COLO668 (cell line): Measurements from ENCODE around the gene TNNT2.

ENCODE experiments used
- DNase-seq: peaks from one replicate; lab custom pipeline; 2025; ENCODE audit not compliant: unreplicated experiment; lab: John Stamatoyannopoulos, UW

TNNT2 gene

GRCh38 chr1:201404055-201404454, 26.6 kb upstream of the TNNT2 start:
- no peak for DNase-seq

DNA sequence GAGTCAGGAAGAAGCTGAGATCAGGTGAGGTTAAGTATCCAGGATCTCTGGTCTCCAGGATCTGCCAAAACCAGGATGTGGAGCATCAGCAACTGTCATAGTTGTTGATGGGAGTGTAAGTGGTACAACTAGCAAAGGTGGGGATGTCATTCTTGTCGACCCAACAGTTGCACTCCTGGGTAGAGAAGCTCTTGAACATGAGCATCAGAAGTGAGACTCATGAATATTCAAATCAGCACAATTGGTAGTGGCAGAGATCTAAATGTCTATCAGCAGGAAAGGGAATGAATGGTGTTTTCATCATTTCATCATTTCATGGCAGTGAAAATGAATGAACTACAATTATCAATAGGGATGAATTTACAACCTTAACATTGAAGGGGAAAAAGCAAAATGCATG, 25.9 kb upstream of the TNNT2 start:
- DNase-seq: no peak

GRCh38 chr1:201401700-201402099, 24.2 kb upstream of the TNNT2 start:
- DNase-seq: no peak

GRCh38 chr1:201400852-201401230, 23.4 kb upstream of the TNNT2 start:
- no peak for DNase-seq

DNA sequence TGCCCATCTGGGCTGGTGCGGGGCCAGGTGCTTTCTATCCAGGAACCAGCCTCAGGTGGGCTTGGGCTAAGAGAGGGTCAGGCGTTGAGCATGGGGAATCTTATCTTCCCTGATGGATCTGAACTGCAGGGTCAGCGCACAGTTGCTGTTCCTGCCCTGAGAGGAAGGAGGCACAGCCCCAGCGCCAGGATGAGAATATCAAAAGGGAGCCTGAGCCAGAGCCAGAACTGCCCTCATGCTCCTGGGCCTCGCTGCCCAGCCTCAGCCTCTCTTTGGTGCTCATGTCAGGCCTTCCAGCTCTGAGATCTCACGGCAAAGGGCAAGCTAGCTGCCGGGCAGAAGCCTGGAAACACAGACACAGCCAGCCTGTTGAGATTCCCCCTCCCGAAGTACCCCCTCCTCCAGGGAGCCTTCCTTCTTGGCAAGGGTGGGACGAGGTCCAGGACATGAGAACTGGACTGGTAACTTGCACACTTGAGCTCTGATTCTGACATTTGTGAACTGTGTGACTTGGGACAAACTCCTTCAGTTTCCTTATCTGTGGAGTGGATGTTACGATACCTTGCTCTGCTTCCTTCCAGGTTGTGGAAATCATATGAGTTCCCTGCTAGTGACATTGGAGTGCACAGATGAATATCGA, 22.9 kb upstream of the TNNT2 start:
- DNase-seq: no peak

DNA sequence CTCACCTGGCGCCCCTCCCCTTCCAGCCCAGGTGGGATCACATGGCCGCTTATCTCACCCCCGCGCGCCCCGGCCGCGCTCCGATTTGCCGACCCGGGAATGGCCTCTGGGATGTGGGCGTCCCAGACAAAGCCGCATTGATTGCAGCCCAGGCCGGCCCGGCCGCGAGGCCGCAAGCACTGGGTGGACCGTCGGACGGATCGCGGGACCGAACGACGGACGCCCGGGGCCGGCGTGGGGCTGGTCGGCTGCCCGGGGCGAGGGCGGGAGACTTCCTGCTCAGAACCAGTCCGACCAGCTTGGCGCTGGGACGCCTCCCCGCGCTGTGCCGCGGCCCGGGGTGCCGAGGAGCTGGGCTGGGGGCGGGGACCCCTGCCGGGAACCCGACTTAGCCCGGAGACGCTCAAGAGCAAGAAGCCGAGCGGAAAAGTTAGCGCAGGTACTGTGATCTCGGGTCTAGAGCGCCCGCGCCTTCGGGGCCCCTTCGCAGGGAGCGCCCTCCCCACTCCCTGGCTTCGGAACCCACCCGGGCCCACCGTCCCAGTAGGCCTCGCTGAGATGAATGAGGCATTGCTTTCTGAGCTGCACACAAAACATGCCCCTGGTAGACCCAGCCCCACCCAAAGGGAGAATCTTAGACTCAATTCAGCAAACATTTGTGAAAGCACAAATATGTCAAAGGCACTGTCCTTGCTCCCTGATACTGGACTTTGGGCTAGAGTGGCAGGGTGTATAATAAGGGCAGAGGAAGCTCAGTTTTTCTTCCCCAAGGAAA, 22.1 kb upstream of the TNNT2 start:
- peak; percentile 87 for DNase-seq

DNA sequence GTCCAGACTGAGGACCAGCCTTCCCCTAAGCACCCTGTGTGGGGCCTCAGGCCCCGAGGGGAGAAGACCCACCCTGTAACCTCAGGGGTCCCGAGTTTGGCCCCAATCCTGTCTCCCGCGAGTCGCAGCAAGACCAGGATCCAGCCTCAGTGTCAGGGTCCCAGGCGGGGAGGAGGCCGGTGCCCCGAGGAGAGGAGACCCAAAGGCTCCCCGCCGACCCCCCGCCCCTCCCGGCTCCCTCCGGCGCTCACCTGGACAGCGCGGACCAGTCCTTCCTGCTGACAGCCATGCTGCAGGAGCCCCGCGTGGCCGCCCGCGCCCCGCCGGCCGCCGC, 21.5 kb upstream of the TNNT2 start, which contains the start of gene LAD1:
Gene LAD1, minus strand, starts transcription at position 307 of the 334 bp plus-strand sequence. Its CDS starts 18 bp downstream, at position 289.
- no peak for DNase-seq

- DNase-seq: peak; percentile 22
Observed at GRCh38 chr1:201397675-201398074, 20.2 kb upstream of the TNNT2 start.

GRCh38 chr1:201396861-201397464, 19.5 kb upstream of the TNNT2 start:
- peak; percentile 93 for DNase-seq

GRCh38 chr1:201395936-201396335, 18.5 kb upstream of the TNNT2 start:
- peak; percentile 20 for DNase-seq

DNA sequence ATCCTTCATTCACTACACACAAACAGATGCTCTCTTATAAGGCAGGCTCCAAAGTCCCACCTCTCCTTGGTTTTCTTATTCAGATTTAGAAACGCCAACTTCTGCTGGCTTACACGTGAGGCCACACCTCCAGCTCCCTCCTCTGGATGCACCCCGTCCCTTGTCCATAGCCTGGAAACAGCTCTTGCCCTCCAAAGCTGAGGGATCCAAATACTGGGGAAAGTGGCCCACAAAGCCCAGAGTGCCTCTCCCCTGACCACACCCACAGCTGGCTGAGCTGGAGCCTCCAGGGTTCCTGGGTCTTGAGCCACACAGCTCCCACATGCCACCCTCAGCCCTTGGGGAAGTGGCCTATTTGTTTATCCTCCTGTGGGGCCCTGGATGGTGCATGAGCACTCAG, 17.1 kb upstream of the TNNT2 start:
- DNase-seq: no peak

DNA sequence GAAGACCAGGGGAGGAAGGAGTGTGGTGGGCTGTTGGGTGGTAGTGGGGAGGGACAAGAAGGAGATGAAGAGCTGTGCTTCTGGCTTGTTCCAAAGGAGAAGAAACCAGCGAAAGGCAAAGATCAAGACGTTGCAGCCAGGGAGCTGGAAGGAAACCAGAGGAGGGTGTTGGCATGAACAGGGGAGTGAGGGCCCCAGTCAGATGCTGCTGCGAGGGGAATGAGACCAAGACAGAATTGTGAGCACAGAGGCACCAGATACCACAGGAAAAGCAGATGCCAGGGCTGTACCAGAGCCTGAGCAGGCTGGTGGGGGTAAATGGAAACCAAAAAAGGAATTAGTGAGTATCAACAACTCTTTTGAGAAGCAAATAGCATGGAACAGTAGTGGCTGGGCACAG, 15.6 kb upstream of the TNNT2 start:
- DNase-seq: no peak

DNA sequence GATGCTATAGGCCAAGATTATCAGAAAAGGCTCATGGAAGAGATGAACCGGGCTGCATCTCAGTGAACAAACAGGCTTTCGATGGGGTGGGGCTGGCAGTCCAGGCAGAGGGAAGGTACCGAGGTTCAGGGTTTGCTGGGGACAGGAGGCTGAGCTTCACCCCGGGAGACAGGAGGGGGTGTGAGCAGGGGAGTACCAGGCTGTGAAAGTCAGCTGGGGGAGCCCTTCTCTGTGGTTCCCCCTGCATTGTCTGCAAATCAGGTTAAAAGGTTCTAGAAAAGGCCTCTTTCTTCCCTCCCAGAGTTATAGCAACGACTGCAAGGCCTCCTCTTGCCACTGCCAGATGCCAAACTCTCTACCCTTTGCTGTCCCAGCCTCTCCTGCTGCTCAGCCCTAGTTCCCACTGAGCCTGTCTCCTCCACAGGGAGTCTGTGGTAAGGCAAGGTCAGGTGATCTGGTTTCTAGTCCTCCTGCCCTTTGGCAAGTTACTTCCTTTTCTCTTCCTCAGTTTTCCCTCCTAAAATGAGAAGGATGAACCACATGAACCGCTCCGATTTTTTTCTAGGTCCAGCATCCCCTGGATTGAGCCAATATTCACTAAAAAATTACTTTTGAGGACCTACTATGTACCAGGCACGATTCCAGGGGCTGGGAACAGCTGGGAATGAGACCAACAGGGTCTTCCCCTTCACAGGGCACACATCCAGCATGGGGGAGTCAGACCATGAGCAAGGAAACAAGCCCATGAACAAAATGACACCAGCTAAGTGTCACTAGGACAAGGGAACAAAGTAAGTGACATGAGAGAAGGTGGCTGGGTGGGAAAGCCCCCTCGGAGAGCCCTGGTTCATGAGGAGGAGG, 14.4 kb upstream of the TNNT2 start:
- no peak for DNase-seq

DNA sequence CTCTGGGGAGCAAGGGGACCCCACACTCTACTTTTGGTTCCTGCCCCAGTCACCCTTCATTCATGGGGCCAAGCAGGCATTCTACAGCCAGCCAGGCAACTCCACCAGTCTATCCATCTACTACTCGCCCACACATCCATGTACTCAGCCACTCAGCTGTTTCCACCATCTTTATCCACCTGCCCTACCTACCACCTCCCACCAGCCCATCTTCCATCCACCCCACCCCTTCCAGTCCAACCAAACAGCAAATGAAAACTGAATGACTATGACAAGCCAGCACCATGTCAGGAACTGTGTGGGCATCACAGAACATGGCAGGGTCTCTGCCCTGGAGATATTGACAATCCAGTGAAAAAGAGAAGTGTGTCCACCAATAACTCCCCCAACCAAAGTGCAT, 13.7 kb upstream of the TNNT2 start:
- no peak for DNase-seq

- DNase-seq: no peak
Observed at GRCh38 chr1:201389051-201389450, 11.6 kb upstream of the TNNT2 start.

DNA sequence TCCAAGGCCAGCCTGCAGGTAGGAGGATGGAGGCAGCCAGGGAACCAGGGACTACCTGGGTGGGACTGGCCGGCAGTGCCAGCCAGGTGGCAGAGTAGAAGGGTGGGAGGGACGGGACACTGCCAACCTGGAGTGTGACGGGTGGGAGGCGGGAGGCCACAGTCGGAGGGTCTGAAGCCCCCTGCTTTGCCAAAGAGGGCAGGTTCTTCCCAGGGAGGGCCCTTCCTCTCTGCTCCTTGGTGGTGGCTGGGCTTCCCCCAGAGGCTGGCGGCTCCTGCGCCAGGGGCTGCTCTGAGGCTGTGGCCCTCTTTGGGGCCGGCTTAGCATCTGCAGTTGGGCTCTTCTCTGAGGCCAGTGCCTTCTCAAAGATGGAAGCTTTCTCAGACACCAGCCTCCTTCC, 8.7 kb upstream of the TNNT2 start:
- DNase-seq: no peak

DNA sequence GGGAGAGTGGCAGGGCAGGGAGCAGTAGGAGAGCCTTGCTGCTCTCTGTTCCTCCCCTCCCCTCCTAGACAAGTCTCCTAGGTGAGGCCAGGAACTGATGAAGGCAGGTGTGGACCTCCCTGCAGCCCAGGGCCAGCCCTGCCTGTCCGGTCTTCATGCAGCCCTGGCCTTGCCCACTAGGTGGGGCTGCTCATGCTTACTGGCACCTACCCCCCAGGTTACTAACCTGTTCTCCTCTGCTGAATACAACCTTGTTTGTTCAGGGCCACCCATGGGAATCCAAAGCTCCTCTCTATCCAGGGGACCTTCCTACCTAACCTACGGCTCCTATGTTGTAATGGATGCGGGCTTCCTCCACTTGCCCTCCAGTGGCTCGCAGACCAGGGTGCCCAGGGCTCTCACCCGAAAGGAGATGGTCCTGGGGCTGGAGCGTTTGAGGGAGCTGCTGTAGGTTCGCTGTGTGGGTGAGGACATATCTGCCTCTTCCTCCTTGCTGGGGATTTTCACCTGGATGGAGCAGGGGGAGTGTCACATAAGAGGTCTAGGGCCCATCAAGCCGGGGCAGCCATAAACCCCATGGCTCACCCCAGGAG, 7.9 kb upstream of the TNNT2 start:
- DNase-seq: peak; percentile 86

DNA sequence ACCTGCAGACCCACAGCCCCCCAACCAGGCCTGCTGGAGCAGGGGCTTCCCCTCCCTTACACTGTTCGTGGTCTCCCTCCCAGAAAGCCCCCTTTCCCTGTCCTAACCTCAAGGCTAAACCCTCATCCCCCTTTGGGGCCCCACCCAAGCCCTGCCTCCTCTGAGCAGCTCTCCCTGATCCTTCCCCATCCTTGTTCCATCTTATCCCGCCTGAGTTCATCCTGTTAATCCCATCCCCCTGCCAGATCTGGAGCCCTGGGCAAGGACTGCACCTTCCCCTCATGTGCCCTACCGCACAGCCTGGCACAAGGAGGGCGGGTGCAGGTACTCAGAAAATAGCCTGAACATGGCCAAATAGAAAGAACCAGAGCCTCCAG, 6.9 kb upstream of the TNNT2 start:
- DNase-seq: no peak

GRCh38 chr1:201383647-201384405, 6.3 kb upstream of the TNNT2 start:
- peak; percentile 81 for DNase-seq

DNA sequence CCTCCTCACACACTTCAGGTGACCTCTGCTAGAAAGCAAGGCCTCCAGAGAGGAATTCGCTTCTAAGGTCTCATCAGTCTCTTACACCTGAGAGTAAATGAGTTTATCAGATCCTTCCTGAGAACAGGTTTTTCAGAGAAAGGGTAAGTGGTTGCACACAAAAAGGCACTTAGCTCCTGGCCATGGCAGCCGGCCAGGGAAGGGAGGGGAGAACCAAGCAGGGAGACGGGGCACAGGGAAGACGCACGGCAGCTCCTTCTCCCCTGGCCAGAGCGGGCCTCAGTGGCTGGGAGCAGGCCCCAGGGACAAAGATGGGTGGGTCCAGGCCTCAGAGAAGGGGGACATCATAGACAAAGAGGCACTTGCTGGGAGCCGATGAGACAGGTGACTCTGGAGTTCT, 3.6 kb upstream of the TNNT2 start:
- no peak for DNase-seq
